Esophagus muscularis mucosa (tissue), 4 donors: ENCODE results near the gene KCP.

ENCODE experiments used
- CTCF ChIP-seq, 3 experiments: fragments of 200-600 bp in 2 of 3; fragments of 450-650 bp in 1 of 3; sonication (generic) in 2 of 3; IDR thresholded peaks; one replicate each; pipeline ENCODE4 v1.5.1; 2017 to 2019; ENCODE audit warnings: antibody characterized with exemption in 3 of 3, mild to moderate bottlenecking in 2 of 3, moderate library complexity in 1 of 3
- EP300 ChIP-seq: sonication (generic); formaldehyde crosslinking; IDR thresholded peaks from one replicate; pipeline ENCODE4 v1.6.1; 2017; ENCODE audit warnings: antibody characterized with exemption
- POLR2AphosphoS5 ChIP-seq, 2 donors: sonication (generic); formaldehyde crosslinking; IDR thresholded peaks; one replicate each; pipeline ENCODE4 v1.6.1; 2017; ENCODE audit warnings: antibody characterized with exemption in 2 of 2

- TF ChIP-seq CTCF (IDR thresholded peaks at IDR 0.05) (no peak), POLR2AphosphoS5 (IDR thresholded peaks at IDR 0.05) (no peak), EP300 (no peak)
Observed at GRCh38 chr7:128939075-128939860, 28.8 kb upstream of the KCP start.
